Astrocyte of the hippocampus (primary cell): ENCODE measurements around the gene PIP4K2A.

Experiments
- DNase-seq: peaks from one replicate; pipeline ENCODE4 v3.0.0; 2011; ENCODE audit warnings: low read depth, low spot score

Gene PIP4K2A

DNA sequence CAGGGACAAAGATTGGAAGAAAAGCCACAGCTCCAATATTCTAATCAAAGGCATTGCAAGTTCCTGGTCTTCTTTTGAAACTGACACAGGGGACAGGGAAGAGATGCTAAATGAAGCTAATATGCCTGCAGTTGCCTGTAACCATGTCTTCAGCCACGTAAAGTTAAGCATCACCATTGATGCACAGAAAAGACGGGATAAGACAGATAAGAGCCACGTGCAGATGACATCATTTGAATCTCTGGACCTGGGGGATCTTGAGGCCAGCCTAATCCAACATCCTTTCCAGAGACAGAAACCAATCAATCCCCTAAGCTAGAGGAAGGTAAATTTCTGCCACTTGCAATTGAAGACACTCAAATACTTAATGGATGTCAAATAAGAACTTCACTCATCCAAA, 93.4 kb downstream of the PIP4K2A start:
- DNase-seq: no peak

DNA sequence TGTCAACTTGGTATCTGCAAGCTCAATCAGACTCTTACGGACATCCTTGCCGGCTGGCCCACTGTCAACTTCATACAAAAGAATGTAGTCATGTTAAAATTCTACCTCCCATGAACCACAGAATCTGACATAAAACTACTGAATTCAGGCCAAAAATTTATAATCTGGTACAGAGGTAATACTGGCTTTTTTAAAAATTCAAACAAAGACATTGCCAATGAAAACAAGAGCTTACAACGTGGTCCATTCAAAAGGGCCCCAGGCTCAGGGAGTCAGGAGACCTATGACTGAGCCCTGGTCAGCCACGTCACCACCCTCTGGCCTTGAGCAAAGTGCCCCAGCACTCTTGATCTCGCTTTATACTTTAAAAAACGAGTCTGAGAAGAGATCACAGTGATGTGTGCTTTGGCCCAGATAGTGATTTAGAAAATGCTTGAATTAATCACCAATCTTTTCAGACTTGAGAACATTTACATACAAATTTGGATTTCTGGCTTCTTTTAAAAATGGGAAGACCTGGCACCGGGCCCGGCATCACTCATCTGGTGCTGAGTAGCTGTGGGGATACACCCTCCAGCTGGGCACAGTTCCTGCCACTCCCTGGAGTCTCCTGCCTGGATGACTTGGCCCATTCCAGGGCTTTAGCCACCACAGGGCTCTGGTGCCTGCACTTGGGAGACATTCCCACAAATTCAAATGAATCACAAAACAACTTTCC, 94.1 kb downstream of the PIP4K2A start:
- DNase-seq: peak; percentile 93

DNA sequence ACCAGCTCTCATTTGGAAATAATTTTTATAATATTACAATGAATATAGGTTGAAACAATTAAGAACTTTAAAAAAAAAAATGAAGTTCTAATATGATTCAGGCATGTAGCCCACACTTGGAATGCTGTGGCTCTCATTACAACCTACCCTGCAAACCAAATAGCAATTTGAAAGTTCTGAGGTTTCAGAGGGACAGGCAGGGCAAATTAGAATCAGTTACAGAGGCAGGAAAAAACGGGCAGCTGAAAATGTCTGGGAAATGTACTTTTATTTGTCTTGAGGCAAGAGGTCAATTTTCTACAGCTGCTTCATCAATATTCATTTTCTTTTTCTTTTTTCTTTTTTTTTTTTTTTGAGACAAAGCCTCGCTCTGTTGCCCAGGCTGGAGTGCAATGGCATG, 95.3 kb downstream of the PIP4K2A start:
- peak; percentile 83 for DNase-seq

DNA sequence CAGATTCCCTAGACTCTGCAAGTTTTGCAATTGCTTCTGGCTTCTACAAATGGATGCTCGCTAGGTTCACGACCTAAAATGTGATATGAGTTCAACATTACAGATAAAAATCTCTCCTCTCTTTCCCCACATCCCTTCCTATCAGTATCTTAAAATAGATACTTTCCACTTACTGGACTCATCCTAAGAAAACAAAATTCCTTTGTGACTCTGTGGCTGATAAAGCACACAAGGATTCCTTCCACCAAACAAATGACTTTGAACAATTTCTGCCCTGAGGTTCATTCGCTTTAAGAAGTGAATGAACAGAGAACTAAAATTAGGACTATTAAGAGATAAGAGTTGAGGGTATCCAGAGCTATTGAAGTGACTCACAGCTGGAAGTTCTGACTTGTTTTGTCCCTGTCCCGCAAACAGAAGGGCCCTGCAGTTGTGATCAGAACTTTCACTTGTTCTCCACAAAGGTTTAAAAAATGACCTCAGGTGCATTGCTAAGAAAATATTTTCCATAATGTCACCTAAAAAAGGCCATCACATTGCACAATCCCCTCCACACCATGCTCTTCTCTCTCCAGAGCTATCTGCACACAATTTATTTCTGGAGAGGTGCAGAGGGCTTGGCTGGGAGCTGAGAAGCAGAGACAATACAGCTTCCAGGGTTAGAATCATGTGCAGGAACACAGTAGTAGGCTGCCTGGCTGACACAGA, 96.1 kb downstream of the PIP4K2A start:
- DNase-seq: no peak

DNA sequence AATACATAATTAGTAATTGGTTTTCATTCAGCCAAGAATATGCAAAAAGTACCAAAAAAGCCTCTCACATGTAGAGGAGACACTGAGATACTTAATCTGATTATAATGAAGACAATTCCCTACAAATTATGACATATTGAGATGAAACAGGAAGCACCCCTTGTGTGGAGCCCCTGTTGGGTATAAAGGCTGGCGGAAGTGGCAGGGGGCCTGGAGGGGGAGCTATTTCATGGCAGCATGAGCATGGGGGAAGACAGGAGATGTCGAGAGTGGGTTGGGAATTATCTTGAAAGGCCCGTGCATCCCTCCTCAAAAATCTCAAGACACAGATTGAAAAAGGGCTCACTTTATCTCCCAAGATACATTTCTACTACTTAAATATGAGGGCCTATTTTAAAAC, 96.9 kb downstream of the PIP4K2A start:
- no peak for DNase-seq

DNA sequence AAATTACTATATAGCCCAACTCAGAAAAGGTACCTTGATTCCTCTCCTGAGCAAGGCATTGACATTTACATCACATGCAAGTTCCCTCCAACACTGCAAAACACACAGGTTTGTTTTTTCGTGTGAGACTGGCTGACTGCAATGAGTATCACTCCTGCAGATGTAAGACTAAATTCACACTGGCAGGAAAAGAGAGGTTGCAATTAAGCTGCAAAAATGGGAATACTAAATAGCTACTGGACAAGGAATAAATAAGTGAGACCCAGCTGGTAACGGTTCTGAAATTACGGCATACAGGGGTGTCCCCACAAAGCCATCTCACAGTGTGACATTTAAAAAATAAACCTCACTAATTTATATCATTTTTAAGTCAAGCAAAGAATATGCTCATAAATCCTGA, 97.3 kb downstream of the PIP4K2A start:
- no peak for DNase-seq

DNA sequence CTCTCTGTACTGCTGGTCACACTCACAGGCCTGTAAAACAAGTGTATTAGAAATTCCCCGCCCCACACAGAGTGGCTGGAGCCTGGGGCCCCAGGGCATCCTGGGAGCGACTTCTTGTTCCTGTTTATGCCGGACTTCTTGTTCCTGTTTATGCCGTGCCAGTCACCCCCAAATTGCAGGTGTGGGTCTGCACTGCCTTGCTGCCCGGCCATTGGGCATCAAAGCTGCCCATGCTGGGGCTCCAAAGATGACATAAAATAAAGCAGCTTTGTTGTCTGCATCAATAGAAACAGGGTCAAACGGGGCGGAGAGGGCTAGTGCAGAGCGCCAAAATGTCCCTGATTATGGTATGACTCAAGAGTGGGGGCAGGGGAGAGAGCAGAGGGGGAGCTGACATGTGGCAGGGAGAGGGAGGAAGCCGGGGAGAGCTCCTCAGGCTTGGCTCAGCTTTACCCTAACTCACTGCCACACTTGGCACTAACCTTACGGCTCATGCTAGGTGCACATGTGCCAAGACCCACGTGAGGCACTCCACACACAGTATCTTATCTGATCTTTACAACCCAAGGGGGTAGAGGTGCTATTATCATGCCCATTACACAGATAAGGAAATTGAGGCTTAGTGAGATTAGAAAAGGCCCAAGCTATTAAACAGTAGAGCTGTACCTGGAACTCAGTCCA, 98.4 kb downstream of the PIP4K2A start:
- DNase-seq: peak; percentile 56

DNA sequence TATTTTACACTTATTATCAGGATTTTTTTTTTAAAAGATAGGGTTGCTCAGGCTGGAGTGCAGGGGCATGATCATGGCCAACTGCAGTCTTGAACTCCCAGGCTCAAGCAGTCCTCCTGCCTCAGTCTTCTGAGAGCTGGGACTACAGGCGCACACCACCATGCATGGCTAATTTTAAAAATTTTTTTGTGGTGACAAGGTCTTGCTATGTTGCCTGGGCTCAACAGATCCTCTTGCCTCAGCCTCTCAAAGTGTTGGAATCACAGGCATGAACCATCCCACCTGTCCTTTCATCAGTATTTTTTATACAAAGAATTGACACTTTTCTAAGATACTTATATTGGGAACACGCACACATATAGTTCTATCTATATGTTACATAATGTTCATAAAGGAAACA, 99.3 kb downstream of the PIP4K2A start:
- DNase-seq: no peak

DNA sequence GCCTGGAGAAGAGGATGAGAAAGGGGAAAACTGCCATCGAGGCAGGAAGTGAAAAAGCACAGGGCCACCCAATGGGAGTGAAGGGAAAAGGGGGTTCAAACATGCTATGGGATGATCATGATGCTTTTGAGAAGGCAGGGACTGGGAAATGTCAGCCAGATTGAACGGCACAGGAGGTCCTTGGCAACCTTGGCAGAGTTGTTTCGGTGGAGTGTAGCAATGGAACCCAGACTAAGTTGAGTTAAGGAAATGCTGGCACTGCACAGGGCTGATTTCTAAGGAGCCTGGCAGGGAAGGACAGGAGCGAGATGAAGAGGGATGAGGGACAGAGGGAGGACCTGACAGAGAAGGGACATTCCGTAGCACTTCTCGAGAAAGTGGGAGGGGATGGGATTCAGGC, 101.4 kb downstream of the PIP4K2A start:
- no peak for DNase-seq

DNA sequence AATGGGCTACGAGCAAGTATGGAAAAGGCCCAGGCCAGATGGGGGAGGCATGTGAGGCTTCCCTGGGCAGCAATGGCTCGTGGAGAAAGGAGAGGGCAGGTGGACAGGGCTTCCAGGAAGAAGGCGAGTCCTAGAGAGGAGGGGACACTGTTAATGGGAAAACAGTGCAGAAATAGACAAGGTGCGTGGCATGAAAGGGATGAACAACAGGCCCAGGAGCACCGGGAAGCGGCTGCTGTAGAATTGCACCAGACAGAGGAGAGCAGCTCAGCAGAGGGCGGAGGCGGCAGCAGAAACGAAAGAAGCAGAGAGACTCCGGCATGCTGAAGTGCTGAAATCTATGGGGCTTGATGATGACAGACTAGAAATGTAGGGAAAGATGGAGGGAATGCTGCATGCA, 102.1 kb downstream of the PIP4K2A start:
- no peak for DNase-seq

DNA sequence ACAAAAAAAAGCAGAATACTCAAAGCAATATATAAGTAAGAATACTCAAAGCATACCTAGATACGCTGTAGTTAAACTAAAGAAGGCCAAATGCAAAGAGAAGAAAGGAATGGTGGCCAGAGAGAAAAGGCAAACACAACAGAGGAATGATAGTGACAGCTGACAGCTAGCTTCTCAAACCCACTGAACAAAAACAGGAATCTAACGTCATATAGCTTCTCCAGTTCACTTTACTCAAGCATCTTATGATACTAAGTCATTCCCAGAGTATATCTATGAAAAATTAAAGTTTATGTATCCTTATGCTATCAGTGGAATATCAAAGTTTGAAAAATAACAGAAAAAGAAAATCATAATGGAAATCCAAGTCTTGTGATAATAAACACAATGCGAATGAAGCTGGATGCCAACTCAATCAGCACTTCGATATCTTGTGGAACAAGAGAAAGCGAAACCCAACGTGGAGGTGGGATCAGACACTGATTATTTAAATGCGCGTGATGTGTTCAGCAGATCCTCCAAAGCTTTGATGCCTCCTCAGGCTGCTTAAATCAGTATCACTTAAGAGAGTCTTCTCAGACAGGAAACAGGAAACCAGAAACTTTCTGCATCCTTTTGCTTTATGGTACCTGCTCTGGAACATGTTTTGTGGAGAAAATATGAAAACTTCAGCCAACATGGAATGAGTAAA, 102.8 kb downstream of the PIP4K2A start:
- DNase-seq: no peak

DNA sequence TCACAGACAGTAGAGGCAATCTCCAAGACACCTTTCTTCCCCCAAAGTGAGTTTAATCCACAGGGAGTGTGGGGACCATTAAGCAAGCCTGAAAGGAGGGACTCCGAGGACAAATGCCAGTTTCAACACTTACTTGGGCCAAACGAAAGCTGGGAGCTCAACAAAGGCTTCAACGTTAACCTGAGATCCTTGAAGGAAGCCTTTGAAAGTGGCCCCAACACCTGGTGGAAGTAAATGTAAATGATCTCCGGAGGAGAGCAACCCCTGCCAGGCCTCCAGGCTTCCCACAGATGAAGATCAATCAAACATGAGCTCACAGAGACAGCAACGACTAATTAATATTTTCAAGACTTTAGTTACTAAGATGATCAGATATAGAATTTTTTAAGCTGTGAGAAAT, 103.8 kb downstream of the PIP4K2A start:
- no peak for DNase-seq

DNA sequence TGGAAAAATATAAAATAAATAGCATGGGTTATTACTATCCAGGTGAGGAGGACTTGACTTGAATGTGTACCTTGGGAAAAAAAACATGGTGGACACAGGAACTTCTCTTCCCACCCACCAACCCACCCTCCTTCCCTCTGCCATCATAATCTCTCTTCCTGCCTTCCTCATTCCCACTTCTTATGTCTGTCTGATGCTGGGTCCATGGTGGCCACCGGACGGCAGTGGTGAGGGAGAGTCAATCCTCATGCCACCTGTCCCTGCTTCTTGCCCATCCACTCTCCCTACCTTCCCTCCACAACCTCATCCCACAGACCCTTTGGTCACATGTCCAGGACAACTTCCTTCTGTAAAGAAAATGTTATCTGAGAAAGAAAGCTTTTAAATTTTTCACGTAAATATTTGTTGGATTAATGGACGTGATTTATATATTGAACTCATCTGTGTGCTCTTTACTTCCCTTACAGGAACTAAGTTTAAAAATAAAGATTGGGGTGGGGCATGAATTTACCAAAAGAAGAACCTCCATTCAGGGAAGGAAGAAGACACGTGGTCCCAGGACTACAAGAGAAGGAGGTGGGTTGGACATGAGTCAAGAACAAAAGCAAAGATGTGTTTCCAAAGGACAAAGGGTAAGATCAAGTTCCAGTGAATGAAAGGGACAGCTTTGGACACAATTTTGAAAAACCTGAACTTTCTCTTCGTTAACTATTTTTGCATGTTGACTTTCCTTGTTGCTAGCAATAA, 104.5 kb downstream of the PIP4K2A start:
- no peak for DNase-seq

DNA sequence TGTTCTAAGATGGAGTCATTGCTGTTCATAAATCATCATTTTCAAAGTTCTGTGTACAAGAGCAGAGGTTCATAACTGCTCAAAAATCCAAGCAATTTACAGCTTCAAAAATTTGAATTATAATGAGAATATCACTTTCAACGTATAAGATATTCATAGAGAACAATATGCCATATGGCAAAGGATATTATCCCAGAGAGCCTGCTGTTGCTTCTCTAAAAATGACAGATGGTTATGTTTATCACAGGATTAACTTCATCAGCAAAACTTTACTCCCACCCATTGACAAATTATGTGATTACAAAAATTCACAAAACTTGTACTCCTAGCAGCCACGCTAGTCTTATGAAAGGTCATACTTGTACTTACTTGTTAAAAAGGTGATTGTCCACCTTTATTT, 105.1 kb downstream of the PIP4K2A start:
- no peak for DNase-seq

DNA sequence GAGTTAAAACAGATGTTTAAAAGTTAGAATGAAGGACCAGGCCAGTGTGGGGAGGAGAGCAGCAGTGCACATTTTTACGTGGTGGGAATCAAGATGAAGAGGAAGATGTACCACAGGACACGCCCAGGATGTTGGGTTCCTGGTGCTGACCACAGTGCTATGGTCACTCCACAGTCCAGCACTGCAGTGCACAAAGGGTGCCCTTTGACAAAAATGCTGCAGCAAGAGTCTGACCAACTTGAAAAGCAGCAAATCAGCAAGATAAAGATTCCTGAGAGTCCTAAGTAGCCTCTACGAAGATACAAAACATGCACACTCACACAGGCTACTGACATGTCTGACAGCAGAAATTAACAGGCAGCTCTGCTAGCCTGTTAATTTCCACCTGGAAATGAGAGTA, 107.1 kb downstream of the PIP4K2A start:
- no peak for DNase-seq

DNA sequence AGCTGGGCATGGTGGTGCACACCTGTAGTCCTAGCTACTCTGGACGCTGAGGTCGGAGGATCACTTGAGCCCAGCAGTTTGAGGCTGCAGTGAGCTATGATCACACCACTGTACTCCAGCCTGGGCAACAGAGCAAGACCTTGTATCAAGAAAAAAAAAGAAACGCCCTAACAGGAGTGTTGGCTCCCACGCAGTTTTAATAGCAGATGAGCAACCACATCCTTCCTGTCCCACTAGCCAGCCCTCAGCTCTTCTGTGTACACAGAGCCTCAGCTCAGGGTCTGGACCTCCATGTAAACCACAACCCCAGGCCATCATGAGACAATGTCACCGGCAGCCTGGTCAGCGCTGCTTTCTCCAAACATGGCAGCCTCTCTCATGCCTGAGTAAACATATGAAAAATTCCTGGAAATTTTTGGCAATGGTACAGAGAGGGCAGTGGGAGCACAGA, 108.2 kb downstream of the PIP4K2A start:
- DNase-seq: no peak

DNA sequence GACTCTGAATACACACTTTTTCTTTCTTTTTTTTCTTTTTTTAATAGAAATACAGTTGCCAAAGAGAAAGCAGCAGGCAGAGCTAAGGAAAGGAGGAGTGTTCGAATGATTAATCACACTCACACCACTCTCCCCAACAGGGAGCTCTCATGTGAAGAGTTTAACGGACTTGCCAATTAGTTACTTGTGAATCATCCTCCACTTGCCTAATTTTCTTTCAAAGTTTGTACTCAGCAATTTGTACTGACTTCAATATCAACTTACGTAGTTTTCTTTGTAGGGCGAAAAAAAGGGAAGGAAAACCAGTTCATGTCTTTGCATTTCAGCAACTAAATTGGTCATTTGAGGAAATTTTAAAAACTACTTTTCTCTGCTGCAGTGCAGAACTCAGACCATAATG, 109.2 kb downstream of the PIP4K2A start:
- peak; percentile 82 for DNase-seq

DNA sequence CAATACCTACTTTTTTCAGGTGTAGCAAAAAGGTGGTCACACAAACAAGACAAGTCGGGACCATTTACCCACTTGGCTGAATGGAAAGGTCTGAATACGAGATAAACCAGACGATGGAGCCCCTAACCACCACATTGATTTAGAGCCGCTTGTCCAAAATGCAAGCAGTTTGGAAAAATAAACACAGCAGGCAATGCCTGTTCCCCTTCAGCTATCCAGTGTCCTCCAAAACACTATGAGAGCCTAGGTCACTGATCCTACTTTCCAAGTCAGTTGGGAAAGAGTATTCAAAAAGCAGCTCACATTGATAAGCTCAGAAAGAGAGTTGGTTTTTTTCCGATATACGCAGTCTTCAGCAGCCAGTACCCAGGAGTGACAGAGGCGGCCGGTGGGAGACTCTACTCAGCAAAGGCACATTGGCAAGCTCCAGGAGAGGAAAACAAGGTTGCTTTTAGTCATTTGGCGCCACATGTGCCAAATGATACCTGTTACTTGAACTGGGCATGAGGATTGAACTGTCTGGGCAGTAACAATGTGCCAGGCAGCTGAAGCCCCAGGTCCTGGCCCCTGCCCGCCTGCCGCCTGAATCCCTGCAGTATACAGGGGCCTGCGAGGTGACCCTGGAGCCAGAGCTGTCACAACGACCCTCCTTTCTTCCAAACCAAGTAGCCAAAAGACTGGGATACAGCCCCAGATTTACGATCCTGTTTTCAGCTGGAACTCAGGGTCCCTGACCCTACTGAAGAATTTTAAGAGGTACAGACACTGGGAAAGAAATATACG, 109.8 kb downstream of the PIP4K2A start:
- DNase-seq: no peak

DNA sequence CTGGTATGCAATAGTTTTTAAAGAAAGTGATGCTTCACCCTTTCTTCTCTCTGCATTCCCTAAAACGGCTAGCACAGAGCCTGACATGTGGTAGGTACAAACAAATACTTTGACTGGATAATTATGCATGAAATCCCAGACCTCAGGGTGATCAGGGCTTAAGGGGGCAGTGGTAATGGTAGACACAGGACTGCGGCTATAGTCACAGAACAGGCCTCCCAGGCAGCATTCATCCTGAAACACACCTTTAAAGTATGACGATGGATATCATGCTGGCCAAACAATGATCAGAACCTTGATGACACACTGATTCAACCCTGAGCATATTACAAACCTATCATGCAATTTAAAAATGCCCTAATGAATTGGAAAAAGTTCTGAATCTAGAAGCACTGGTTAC, 110.8 kb downstream of the PIP4K2A start:
- no peak for DNase-seq

DNA sequence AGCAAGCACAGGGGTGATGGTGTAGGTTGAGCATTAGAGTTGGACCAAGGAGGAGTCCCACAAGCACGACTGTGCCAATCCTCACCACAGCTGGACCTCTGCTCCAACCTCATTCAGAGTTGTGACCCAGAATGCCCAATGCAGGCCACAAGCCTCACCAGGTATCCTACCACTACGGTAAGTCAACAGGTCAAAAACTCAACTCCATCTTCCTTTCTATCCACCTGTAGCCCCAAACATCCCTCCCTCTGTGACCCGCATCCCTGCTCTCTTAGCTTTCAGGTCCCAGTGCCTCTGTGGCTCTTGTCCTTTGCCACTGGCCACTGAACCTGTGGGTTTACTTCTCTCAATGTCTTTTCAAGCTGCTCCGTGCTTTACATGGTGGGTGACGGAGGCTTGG, 112.8 kb downstream of the PIP4K2A start:
- no peak for DNase-seq
